HG02840 (cell line): Measurements from ENCODE around the gene TMEM161B.
"Not testable (repeated sequence)": the region's sequence is repeated elsewhere in the genome, so short reads cannot be mapped to it uniquely, and the experiment has no call there.

Experiments
- ATAC-seq: cut with Tn5 transposase; IDR thresholded peaks from one replicate; pipeline ENCODE4 v1.9.1; 2021; ENCODE audit warnings: mild to moderate bottlenecking, moderate library complexity, moderate number of reproducible peaks; ENCODE audit not compliant: unreplicated experiment, low FRiP score

TMEM161B gene

GRCh38 chr5:88268385-88269184 is at the start of gene TMEM161B:
TSS of gene TMEM161B (minus strand) at chr5:88268845. CDS start at chr5:88268723, 122 bp downstream.
- ATAC-seq, result peak; percentile 100

- no peak for ATAC-seq
Measured at GRCh38 chr5:88304356-88304755, 35.7 kb upstream of the TMEM161B start.

- no peak for ATAC-seq
Measured at GRCh38 chr5:88298425-88298824, 29.8 kb upstream of the TMEM161B start.

- ATAC-seq, result no peak
Measured at GRCh38 chr5:88290801-88291200, 22.2 kb upstream of the TMEM161B start.

GRCh38 chr5:88288528-88289197 is 20.0 kb upstream of the TMEM161B start:
- no peak for ATAC-seq

GRCh38 chr5:88287846-88288527 is 19.3 kb upstream of the TMEM161B start:
- ATAC-seq, result no peak

- no peak for ATAC-seq
Measured at GRCh38 chr5:88287302-88287701, 18.7 kb upstream of the TMEM161B start.

- ATAC-seq, result no peak
Measured at GRCh38 chr5:88283690-88284089, 15.0 kb upstream of the TMEM161B start.

- no peak for ATAC-seq
Measured at GRCh38 chr5:88281322-88281721, 12.7 kb upstream of the TMEM161B start.

- no peak for ATAC-seq
Measured at GRCh38 chr5:88279584-88279983, 10.9 kb upstream of the TMEM161B start.

- ATAC-seq, result no peak
Measured at GRCh38 chr5:88276378-88276777, 7.7 kb upstream of the TMEM161B start.

- no peak for ATAC-seq
Measured at GRCh38 chr5:88275581-88275980, 6.9 kb upstream of the TMEM161B start.

GRCh38 chr5:88269222-88269771 is 652 bp upstream of the TMEM161B start:
- ATAC-seq, result peak; percentile 1

- ATAC-seq, result not testable (repeated sequence)
Measured at GRCh38 chr5:88264565-88264964, 4.1 kb downstream of the TMEM161B start.

GRCh38 chr5:88263349-88263748 is 5.3 kb downstream of the TMEM161B start:
- no peak for ATAC-seq

- ATAC-seq, result no peak
Measured at GRCh38 chr5:88262116-88262515, 6.5 kb downstream of the TMEM161B start.

- ATAC-seq, result no peak
Measured at GRCh38 chr5:88258636-88259035, 10.0 kb downstream of the TMEM161B start.

GRCh38 chr5:88256872-88257271 is 11.8 kb downstream of the TMEM161B start:
- no peak for ATAC-seq

GRCh38 chr5:88256037-88256436 is 12.6 kb downstream of the TMEM161B start:
- no peak for ATAC-seq

- ATAC-seq, result no peak
Measured at GRCh38 chr5:88254320-88254719, 14.3 kb downstream of the TMEM161B start.
